Fibroblast of skin of right biceps (primary cell): Measurements from ENCODE around the gene RLN2.
"Not testable (repeated sequence)": the region's sequence is repeated elsewhere in the genome, so short reads cannot be mapped to it uniquely, and the experiment has no call there.

Experiments used
- DNase-seq: peaks from one replicate; pipeline ENCODE4 v3.0.0-alpha.2; 2013

RLN2 gene, protein sequence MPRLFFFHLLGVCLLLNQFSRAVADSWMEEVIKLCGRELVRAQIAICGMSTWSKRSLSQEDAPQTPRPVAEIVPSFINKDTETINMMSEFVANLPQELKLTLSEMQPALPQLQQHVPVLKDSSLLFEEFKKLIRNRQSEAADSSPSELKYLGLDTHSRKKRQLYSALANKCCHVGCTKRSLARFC

GRCh38 chr9:5303840-5304795, at the start of gene RLN2:
Gene RLN2, minus strand, starts transcription at chr9:5304716. Its CDS starts 136 bp downstream, at chr9:5304580.
- DNase-seq: not testable (repeated sequence)

- DNase-seq: no peak
Observed at GRCh38 chr9:5354184-5354583, 49.7 kb upstream of the RLN2 start.

- no peak for DNase-seq
Observed at GRCh38 chr9:5352637-5353248, 48.2 kb upstream of the RLN2 start.

- DNase-seq: not testable (repeated sequence)
Observed at GRCh38 chr9:5338992-5339981, 34.8 kb upstream of the RLN2 start, which contains the start of gene RLN1. Gene RLN1, minus strand, starts transcription at chr9:5339876. Its CDS starts 130 bp downstream, at chr9:5339746.

GRCh38 chr9:5336688-5337087, 32.2 kb upstream of the RLN2 start:
- no peak for DNase-seq

GRCh38 chr9:5331276-5331675, 26.8 kb upstream of the RLN2 start:
- not testable (repeated sequence) for DNase-seq

GRCh38 chr9:5326893-5327548, 22.5 kb upstream of the RLN2 start:
- DNase-seq: peak; percentile 12

- DNase-seq: no peak
Observed at GRCh38 chr9:5326187-5326586, 21.7 kb upstream of the RLN2 start.

- not testable (repeated sequence) for DNase-seq
Observed at GRCh38 chr9:5321601-5322000, 17.1 kb upstream of the RLN2 start.

DNA sequence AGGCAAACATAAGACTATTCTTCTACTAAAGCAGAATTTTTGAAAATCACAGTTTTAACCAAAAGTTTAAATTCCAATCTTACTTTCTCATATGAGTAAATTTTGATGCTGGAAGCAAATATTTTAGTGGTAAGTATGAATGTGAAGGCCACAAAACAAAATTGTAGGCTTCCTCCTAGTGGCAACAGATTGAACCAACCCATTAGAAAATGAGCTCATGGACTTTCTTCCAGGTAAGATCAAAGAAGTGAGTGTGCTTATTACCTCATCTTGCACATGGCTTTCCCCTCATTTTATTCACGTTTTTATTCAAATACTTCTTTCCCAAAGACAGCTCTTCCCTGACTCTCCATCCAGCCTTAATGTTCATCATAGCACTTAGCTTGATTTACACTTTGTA, 16.5 kb upstream of the RLN2 start:
- no peak for DNase-seq

DNA sequence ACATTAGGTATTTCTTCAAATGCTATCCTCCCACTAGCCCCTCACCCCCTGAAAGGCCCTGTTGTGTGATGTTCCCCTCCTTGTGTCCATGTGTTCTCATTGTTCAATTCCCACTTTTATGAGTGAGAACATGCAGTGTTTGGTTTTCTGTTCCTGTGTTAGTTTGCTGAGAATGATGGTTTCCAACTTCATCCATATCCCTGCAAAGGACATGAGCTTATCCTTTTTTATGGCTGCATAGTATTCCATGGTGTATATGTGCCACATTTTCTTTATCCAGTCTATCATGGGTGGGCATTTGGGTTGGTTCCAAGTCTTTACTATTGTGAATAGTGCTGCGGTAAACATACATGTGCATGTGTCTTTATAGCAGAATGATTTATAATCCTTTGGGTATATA, 11.9 kb upstream of the RLN2 start:
- DNase-seq: not testable (repeated sequence)

- DNase-seq: no peak
Observed at GRCh38 chr9:5315187-5315923, 10.8 kb upstream of the RLN2 start.

DNA sequence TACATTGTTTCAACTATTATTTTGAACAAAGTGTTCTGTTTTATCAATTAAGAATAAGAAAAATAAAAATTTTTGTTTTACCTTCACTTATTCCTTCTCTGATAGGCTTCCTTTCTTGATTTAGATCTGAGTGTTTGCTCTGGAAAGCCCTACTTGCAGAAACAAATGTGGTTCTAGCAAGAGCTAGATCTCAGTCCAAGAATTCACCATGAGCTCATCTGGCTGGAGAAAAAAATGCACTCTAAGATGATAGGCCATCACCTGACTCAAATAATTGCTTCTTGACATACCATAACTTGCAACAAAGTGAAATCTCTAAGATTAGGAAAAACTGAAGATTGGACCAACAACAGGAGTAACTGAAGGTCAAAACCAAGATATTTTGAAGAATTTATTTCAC, 6.3 kb upstream of the RLN2 start:
- DNase-seq: no peak

DNA sequence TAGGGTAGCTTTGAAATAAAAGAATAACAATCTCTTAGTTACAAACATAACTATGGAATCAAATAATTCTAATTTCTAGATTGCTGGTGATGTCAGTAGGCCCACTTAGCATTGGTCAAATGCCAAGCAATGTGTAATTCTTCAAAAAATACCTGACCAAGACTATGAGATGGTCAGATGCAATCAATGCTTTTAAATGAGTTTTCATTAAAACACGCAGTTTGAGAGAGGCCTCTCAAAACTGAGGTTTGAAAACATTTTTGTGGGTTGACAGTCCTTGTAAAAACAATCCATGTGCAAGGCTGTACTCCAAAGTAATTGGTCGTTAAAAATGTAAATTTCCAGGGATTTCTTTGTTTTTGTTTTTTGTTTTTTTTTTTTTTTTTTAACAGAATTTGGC, 1.2 kb upstream of the RLN2 start:
- DNase-seq: peak; percentile 8

DNA sequence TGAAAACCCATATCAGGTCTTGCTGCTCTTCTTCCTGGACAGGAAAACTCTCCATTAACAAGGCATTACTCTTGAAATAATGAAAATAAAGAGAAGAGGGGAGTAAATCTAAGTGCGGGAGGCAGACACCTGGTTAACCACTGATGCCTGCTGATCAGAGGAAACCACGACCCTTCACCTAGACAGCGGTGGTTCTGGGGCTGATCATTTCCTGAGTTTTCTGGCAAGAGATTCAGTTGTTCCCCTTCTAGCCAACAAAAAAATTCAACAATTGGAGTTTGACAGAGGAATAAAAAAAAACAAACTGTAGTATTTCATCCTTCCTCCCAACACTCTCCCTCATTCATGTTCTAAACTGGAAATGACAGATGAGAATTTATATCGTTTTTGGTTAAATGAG, 3.0 kb downstream of the RLN2 start:
- DNase-seq: no peak

DNA sequence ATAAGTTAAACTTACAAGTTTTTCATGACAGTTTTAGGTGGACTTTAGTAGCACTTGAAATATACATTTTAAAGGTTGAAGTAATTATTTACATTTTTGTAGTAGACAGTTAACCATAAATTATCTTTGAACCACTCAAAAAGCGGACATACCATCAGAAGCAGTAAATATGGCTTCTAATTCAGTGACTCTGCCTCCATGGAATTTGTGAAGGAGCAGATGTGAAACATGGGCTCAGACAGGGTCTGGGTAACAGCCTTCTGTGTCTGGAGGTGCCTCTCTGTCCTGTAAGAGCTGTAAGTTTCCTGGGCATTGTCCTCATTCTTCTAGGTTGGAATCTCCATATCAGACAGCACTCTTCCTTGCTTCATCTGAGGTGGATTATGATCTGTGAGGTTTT, 12.4 kb downstream of the RLN2 start:
- DNase-seq: peak; percentile 18

GRCh38 chr9:5288591-5288990, 15.9 kb downstream of the RLN2 start:
- no peak for DNase-seq

- no peak for DNase-seq
Observed at GRCh38 chr9:5286262-5286661, 18.3 kb downstream of the RLN2 start.

DNA sequence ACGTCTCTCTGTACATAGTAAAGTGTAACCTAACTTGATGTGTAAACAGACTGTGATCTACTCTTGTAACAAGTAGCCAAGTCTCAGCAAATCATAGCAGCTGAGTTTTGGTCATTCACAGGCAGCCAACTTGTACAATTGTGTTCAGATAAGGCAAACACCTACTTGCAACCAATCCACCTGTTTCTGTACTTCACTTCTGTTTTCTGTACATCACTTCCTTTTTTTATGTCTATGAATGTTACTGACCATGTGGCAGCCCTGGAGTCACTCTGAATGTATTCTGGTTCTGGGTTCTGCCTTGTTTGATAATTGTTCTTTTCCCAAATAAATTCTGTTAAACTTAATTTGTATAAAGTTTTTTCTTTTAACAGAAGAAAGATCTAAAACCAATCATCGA, 26.0 kb downstream of the RLN2 start:
- DNase-seq: no peak

GRCh38 chr9:5274770-5275169, 29.7 kb downstream of the RLN2 start:
- no peak for DNase-seq

DNA sequence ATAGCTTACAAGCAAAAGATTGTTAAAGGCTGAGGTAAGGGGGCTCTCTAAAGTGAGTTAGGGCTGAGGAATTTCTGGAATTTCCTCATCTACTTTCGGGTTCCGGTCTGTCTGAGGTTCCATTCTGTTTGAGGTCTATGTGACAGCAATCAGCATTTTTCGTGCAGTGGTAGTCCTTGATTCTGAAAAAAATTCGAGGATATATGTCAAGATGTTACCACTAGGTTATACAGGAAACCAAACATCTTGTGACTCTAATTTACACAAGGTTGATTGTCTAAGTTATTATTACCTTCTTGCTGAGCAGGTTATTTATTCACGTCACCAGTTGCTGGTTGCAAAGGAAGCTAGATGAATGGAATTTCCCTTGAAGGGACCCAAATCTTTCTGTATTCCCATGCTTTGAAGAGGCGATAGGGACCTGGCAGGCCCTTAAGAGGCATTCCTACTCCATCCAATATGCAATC, 35.2 kb downstream of the RLN2 start:
- peak; percentile 87 for DNase-seq
